Activated T-helper 2 cell treated with anti-CD3 and anti-CD28 coated beads, Interferon-gamma antibody, Interleukin-2, Interleukin-4, amounts not matched to agents 10 μg/mL and 5 μg/mL and 100 μg/mL, durations not matched to agents 14 hours and 24 hours and 36 hours (primary cell): ENCODE results near the gene VPS4B. TPM values are rescaled to one million over a fixed set of nuclear protein-coding genes. Genes with fewer than 3 reads are reported as not detected.
"Not testable (repeated sequence)": the region's sequence is repeated elsewhere in the genome, so short reads cannot be mapped to it uniquely, and the experiment has no call there.

Experiments used
- DNase-seq: peaks from one replicate; pipeline ENCODE4 v3.0.0; 2021; ENCODE audit warnings: low spot score
- H3K27ac Mint-ChIP-seq: one replicate; pipeline ENCODE4 v1.8.0; 2021; ENCODE audit warnings: mixed read lengths
- H3K27me3 Mint-ChIP-seq: one replicate; pipeline ENCODE4 v1.8.0; 2021; ENCODE audit warnings: low read depth, mixed read lengths
- H3K36me3 Mint-ChIP-seq: one replicate; pipeline ENCODE4 v1.8.0; 2021; ENCODE audit warnings: low read depth, mixed read lengths
- H3K4me1 Mint-ChIP-seq: one replicate; pipeline ENCODE4 v1.8.0; 2021; ENCODE audit warnings: low read depth, mixed read lengths
- H3K4me3 Mint-ChIP-seq: one replicate; pipeline ENCODE4 v1.8.0; 2021; ENCODE audit warnings: low read depth, mild to moderate bottlenecking, moderate library complexity, mixed read lengths
- H3K9me3 Mint-ChIP-seq: one replicate; pipeline ENCODE4 v1.8.0; 2021; ENCODE audit warnings: mixed read lengths
- intact Hi-C: fragments of 100-400 bp; cut with micrococcal nuclease; formaldehyde crosslinking; loops from one replicate; pipeline ENCODE4 v1.15.1; 2023
- total RNA-seq: library from RNA; stranded (reverse); gene quantifications from 2 replicates; pipeline ENCODE4 v1.2.3, GENCODE V29; 2022

Gene VPS4B
- 53.8 and 56.1 TPM in 2 replicates for total RNA-seq

GRCh38 chr18:63422087-63422863, at the start of gene VPS4B:
TSS of gene VPS4B (minus strand) at chr18:63422476. CDS start at chr18:63422259, 217 bp downstream.
- Mint-ChIP-seq H3K4me3 (peak within 1 kb of the TSS; percentile 89), H3K4me1 (peaks cover 26% of the 10 kb centered on the region), H3K9me3 (no peaks in the 10 kb centered on the region), H3K36me3 (peaks cover 13% of the 10 kb centered on the region), H3K27me3 (peaks cover 2% of the 10 kb centered on the region), H3K27ac (peak within 1 kb of the TSS; percentile 92)
- DNase-seq = peak; percentile 100
- intact Hi-C loops = loop anchor here (1.0 to 10.0 kb wide), 7 partner anchors 9 to 1235 kb away; partner anchors contain the start of genes BCL2, KDSR, PHLPP1 and PIGN

- no peak overlapping the region for H3K4me3 Mint-ChIP-seq
- intact Hi-C loops = no loop called here
- no peaks in the 10 kb centered on the region for H3K4me1 Mint-ChIP-seq
- H3K27me3 Mint-ChIP-seq = peaks cover 23% of the 10 kb centered on the region
- H3K9me3 Mint-ChIP-seq = no peaks in the 10 kb centered on the region
- no peaks in the 10 kb centered on the region for H3K36me3 Mint-ChIP-seq
- no peak overlapping the region for H3K27ac Mint-ChIP-seq
- DNase-seq = no peak
Observed at GRCh38 chr18:63470751-63471150, 48.5 kb upstream of the VPS4B start.

- no peaks in the 10 kb centered on the region for H3K9me3 Mint-ChIP-seq
- DNase-seq = no peak
- no peaks in the 10 kb centered on the region for H3K4me1 Mint-ChIP-seq
- H3K36me3 Mint-ChIP-seq = no peaks in the 10 kb centered on the region
- intact Hi-C loops = no loop called here
- peaks cover 21% of the 10 kb centered on the region for H3K27me3 Mint-ChIP-seq
- no peak overlapping the region for H3K4me3 Mint-ChIP-seq
- H3K27ac Mint-ChIP-seq = no peak overlapping the region
Observed at GRCh38 chr18:63468575-63468974, 46.3 kb upstream of the VPS4B start.

GRCh38 chr18:63467699-63468098, 45.4 kb upstream of the VPS4B start:
- Mint-ChIP-seq H3K4me1 (no peaks in the 10 kb centered on the region), H3K27me3 (peaks cover 25% of the 10 kb centered on the region), H3K4me3 (no peak overlapping the region), H3K36me3 (no peaks in the 10 kb centered on the region), H3K27ac (no peak overlapping the region), H3K9me3 (no peaks in the 10 kb centered on the region)
- intact Hi-C loops = no loop called here
- no peak for DNase-seq

GRCh38 chr18:63465059-63465458, 42.8 kb upstream of the VPS4B start:
- H3K36me3 Mint-ChIP-seq = no peaks in the 10 kb centered on the region
- no peak overlapping the region for H3K27ac Mint-ChIP-seq
- intact Hi-C loops = no loop called here

GRCh38 chr18:63464434-63464833, 42.2 kb upstream of the VPS4B start:
- Mint-ChIP-seq H3K36me3 (no peaks in the 10 kb centered on the region), H3K4me3 (no peak overlapping the region), H3K27ac (no peak overlapping the region), H3K27me3 (peaks cover 36% of the 10 kb centered on the region), H3K4me1 (no peaks in the 10 kb centered on the region), H3K9me3 (no peaks in the 10 kb centered on the region)
- no peak for DNase-seq
- intact Hi-C loops = no loop called here

More at GRCh38 chr18:63465059-63465458, 42.8 kb upstream of the VPS4B start:
- H3K9me3 Mint-ChIP-seq = no peaks in the 10 kb centered on the region
- DNase-seq = no peak
- H3K27me3 Mint-ChIP-seq = peaks cover 36% of the 10 kb centered on the region
- no peak overlapping the region for H3K4me3 Mint-ChIP-seq
- no peaks in the 10 kb centered on the region for H3K4me1 Mint-ChIP-seq

- Mint-ChIP-seq H3K9me3 (no peaks in the 10 kb centered on the region), H3K4me3 (no peak overlapping the region), H3K4me1 (no peaks in the 10 kb centered on the region), H3K27ac (no peak overlapping the region), H3K27me3 (peaks cover 31% of the 10 kb centered on the region), H3K36me3 (no peaks in the 10 kb centered on the region)
- DNase-seq = no peak
- intact Hi-C loops = no loop called here
Observed at GRCh38 chr18:63460414-63460813, 38.1 kb upstream of the VPS4B start.

- Mint-ChIP-seq H3K27ac (no peak overlapping the region), H3K4me3 (no peak overlapping the region), H3K36me3 (no peaks in the 10 kb centered on the region), H3K9me3 (no peaks in the 10 kb centered on the region), H3K4me1 (no peaks in the 10 kb centered on the region), H3K27me3 (peaks cover 17% of the 10 kb centered on the region)
- no peak for DNase-seq
- intact Hi-C loops = no loop called here
Observed at GRCh38 chr18:63457977-63458376, 35.7 kb upstream of the VPS4B start.

- H3K27me3 Mint-ChIP-seq = no peaks in the 10 kb centered on the region
- no peak overlapping the region for H3K4me3 Mint-ChIP-seq
Observed at GRCh38 chr18:63454497-63454896, 32.2 kb upstream of the VPS4B start.

GRCh38 chr18:63452751-63453150, 30.5 kb upstream of the VPS4B start:
- H3K4me1 Mint-ChIP-seq, H3K9me3 Mint-ChIP-seq, H3K4me3 Mint-ChIP-seq, H3K27me3 Mint-ChIP-seq, DNase-seq, H3K27ac Mint-ChIP-seq, H3K36me3 Mint-ChIP-seq, intact Hi-C loops: not testable (repeated sequence)

More at GRCh38 chr18:63454497-63454896, 32.2 kb upstream of the VPS4B start:
- Mint-ChIP-seq H3K9me3 (no peaks in the 10 kb centered on the region), H3K4me1 (no peaks in the 10 kb centered on the region), H3K36me3 (no peaks in the 10 kb centered on the region), H3K27ac (no peak overlapping the region)
- intact Hi-C loops = no loop called here
- DNase-seq = no peak

GRCh38 chr18:63451799-63452660, 29.8 kb upstream of the VPS4B start:
- no peak overlapping the region for H3K27ac Mint-ChIP-seq
- H3K4me3 Mint-ChIP-seq = no peak overlapping the region
- H3K9me3 Mint-ChIP-seq = no peaks in the 10 kb centered on the region
- intact Hi-C loops = no loop called here
- H3K36me3 Mint-ChIP-seq = no peaks in the 10 kb centered on the region
- no peaks in the 10 kb centered on the region for H3K4me1 Mint-ChIP-seq
- DNase-seq = no peak
- H3K27me3 Mint-ChIP-seq = no peaks in the 10 kb centered on the region

GRCh38 chr18:63449426-63449825, 27.1 kb upstream of the VPS4B start:
- H3K27ac Mint-ChIP-seq = no peak overlapping the region
- intact Hi-C loops = no loop called here
- H3K4me3 Mint-ChIP-seq = no peak overlapping the region
- no peak for DNase-seq
- H3K27me3 Mint-ChIP-seq = no peaks in the 10 kb centered on the region
- H3K4me1 Mint-ChIP-seq = no peaks in the 10 kb centered on the region
- H3K9me3 Mint-ChIP-seq = no peaks in the 10 kb centered on the region
- no peaks in the 10 kb centered on the region for H3K36me3 Mint-ChIP-seq

GRCh38 chr18:63447066-63447465, 24.8 kb upstream of the VPS4B start:
- DNase-seq = no peak
- Mint-ChIP-seq H3K36me3 (no peaks in the 10 kb centered on the region), H3K4me1 (no peaks in the 10 kb centered on the region), H3K4me3 (no peak overlapping the region), H3K27me3 (no peaks in the 10 kb centered on the region), H3K9me3 (no peaks in the 10 kb centered on the region), H3K27ac (no peak overlapping the region)
- intact Hi-C loops = no loop called here
